Medulla oblongata (tissue), 1 donor: ENCODE results near the gene TNS2.
"Not testable (repeated sequence)": the region's sequence is repeated elsewhere in the genome, so short reads cannot be mapped to it uniquely, and the experiment has no call there.

ENCODE experiments used
- DNase-seq: peaks from one replicate; pipeline ENCODE4 v3.0.0-alpha.2; 2015; ENCODE audit errors: extremely low spot score

TNS2 gene

DNA sequence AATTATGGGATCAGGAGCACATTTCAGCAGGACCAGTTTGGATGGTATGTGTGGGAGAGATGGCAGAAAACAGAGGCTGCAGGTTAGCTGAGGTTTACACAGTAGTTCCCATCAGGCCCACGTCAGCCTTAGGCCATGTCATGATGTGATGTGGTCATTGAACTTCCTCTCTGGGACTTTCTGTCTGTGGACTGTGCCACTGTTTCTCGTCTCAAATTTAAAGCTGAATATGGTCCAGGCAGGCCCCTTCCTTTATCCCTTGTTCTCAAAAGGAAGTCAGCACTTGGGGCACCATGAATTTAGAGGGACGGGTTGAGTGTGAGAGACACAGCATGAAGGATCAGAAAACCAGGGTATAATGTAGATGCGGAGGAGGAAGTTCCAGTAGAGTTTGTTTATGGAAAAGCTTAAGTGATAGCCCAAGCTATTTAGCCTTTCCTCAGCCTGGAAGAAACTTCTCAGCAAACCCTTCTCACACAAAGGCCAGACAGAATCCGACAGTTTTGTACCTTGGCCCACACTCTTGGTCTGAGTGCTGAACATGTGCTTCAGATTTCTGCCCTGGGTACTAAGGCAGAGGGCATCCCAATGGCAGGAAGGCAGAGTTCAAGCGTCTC lies 44.0 kb downstream of the TNS2 start:
- DNase-seq: peak; percentile 62

DNA sequence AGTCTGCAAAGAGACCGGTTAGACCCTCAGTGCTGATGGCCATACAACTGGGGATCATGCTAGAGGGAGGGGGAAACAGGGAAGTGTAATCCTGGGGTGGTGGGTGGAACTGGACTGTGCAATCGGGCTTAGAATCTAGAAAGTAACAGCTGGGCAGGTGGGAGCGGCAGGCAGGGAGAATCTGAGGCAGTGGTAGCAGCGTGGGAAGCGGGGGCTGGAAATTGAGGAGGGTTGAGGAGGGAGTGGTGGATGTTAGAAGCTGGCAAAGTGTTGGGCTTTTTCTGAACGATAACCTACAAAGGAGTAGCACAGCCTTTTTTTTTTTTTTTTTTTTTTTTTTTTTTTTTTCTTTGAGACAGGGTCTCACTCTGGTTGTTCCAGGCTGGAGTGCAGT lies 44.5 kb downstream of the TNS2 start:
- DNase-seq: no peak

DNA sequence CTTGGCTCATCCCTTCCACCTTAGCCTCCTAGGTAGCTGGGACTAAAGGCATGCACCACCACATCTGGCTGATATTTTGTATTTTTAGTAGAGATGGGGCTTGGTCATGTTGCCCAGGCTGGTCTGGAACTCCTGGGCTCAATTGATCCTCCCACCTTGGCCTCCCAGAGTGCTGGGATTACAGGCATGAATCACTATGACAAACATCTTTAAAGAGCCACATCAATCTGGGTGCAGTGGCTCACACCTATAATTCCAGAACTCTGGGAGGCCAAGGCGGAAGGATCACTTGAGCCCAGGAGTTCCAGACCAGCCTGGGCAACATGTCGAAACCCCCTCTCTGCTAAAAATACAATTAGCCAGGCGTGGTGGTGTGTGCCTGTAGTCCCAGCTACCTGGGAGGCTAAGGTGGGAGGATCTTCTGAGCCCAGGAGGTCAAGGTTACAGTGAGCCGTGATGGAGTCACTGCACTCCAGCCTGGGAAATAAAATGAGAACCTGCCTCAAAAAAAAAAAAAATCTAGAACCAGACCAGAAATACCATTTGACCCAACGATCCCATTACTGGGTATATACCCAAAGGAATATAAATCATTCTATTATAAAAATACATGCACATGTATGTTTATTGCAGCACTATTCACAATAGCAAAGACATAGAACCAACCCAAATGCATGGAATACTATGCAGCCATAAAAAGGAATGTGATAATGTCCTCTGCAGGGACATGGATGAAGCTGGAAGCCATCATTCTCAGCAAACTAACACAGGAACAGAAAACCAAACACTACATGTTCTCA lies 45.1 kb downstream of the TNS2 start:
- DNase-seq: not testable (repeated sequence)

DNA sequence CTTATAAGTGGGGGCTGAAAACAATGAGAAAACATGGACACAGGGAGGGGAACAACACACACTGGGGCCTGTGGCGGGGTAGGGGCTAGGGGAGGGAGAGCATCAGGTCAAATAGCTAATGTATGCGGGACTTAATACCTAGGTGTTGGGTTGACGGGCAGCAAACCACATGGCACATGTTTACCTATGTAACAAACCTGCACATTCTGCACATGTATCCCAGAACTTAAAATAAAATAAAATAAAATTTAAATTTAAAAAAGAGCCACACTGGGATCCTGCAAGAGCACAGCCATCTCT lies 45.7 kb downstream of the TNS2 start:
- not testable (repeated sequence) for DNase-seq

DNA sequence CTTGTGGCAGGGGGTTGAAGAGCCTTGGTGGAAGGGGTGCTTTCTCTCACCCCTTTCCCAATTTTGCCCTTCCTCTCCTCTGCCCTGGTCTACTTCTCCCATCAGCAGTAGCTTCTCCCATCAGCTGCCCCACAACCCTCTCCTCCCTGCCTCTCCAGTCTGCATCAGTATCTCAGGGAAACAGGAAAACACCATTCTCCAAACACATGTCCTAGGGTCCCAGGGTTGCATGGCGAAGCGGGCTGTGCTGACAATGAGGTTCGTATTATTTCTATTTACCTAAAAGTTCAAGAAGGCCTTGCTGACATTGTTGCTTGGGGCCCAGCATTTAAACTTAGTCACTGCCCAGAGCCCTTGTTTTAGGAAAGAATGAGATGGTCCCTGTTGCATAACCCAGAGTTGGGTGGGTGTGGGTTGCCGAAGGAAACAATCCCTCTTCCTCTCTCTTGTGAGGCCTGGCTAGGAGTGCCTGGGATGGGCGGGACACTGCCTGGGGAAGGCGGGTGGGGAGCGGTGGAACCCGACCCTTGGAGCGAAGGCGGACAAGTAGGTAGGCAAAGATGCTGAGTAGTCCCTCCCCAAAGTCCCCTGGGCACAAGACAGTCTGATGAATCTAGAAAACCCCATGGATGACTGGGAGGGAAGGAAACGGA lies 46.4 kb downstream of the TNS2 start:
- DNase-seq: peak; percentile 10

DNA sequence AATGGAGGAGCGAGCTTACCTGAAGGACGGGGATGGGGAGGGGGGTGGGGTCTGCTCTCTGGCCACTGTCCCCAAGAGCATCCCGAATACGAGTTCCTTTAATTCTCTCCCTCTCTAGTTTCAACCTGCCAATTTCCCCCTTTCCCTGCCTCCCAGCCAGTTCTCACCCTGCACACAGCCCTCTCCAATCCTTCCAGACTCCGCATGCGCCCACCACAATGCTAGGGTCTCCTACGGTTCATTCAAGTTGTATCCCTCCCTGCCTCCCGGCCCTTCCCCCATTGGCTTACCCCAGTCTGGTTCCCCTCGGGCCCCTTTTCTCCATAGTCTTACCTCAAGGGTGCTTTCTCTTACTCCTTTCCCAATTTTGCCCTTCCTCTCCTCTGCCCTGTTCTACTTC lies 46.9 kb downstream of the TNS2 start:
- no peak for DNase-seq

DNA sequence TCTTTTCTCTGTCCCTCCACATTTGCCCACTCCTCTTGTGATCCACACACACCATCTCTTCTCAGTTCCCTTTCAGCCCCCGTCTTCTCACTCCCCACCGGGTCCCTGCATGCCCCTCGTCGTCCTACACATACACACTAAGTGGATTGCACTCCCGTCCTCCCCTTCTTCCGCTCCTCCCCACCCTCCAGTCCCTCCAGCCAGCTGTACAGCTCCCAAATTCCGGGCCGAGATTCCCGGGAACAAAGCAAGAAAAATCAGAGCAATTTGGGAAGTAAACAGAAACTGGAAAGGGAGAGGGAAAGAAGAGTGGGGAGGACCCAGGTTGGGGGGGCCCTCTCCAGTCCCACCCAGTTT lies 47.3 kb downstream of the TNS2 start:
- peak; percentile 10 for DNase-seq

DNA sequence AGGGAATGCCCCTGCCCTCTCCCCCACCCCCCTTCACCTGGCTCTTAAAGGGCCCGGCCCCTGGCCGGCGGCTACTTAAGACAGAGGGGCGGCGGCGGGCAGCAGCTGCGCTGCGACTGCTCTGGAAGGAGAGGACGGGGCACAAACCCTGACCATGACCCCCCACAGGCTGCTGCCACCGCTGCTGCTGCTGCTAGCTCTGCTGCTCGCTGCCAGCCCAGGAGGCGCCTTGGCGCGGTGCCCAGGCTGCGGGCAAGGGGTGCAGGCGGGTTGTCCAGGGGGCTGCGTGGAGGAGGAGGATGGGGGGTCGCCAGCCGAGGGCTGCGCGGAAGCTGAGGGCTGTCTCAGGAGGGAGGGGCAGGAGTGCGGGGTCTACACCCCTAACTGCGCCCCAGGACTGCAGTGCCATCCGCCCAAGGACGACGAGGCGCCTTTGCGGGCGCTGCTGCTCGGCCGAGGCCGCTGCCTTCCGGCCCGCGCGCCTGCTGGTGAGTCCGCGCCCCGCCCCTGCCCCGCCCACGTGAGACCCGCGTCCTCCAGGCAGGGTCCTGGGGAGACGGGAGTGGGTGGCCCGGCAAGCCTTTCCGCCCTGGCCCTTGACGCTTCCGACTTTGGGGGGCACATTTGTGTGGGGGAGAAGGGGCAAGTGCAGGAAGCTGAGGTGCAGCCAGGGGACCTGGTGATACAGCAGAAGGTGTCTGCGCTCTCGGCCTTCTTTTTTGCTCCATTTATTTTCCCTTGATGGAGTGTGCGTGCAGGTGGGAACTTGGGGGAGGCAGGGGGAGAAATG lies 47.9 kb downstream of the TNS2 start, which contains the start of gene IGFBP6:
IGFBP6 (plus strand) TSS at position 104 of the 790 bp plus-strand sequence; CDS start at position 155, 51 bp downstream.
- DNase-seq: peak; percentile 21

DNA sequence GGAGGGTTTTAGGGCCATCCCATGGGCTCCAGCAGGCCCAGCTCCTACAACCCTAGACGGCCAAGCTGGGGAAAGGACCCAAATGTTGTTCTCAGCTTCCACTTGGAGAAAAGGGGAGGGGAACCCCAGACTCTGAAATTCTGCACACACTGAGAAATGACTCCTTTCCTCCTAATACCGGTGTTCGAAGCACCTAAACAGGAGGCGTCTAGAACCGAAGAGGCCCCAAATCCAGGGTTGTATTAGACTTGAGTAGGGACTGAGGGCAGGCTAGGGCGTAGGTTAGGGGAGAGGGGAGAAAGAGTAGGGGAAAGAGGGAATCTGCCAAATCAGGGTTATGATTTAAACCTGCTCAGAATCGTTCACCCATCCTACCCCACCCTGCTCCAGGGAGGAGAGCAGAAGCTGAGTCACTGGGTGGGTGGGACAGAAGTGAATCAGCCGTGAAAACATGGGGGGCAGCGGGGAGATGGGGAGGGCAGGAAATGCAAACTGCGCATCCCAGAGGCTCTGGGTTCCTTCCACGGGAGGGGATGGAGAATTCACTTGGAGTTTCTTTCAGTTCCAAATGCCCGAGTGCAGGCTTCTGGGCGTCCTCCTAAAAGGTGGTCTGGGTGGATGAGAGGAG lies 48.6 kb downstream of the TNS2 start:
- no peak for DNase-seq

DNA sequence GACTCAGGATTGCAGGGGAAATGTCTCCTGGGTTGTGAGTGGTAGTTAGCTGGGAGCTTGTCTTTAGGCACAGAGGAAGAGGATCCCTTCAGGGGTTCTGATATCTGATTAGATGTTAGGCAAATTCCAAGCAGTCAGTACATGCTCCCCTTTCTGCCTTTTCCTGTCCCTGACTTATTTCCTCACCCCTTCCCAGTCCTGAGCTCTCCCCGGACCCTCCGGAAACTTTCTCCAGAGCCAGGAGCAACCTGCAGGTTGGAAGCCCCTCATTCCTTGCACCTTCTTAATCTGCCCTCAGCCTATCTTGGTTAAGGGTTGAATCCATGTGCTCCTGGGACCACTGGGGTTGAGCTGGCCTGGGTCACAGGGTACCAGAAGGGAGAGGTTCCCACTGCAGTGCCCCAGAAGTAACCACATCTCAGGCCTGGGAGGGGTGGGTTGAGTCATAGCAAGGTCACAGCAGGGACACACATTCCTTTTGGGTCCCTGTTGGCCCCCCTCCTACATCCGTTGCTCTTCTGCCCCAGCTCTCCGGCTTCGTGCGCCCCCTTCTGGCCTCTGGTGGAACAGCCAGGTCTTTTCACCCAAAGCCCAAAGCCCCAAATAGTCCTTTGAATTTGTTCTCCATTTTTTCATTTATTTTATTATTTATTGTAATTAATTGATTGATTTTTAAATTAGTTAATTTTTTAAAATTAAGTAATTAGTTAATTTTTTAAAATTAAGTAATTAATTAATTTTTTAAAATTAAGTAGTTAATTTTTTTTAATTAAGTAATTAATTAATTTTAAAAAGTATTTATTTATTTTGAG lies 49.4 kb downstream of the TNS2 start:
- peak; percentile 82 for DNase-seq

DNA sequence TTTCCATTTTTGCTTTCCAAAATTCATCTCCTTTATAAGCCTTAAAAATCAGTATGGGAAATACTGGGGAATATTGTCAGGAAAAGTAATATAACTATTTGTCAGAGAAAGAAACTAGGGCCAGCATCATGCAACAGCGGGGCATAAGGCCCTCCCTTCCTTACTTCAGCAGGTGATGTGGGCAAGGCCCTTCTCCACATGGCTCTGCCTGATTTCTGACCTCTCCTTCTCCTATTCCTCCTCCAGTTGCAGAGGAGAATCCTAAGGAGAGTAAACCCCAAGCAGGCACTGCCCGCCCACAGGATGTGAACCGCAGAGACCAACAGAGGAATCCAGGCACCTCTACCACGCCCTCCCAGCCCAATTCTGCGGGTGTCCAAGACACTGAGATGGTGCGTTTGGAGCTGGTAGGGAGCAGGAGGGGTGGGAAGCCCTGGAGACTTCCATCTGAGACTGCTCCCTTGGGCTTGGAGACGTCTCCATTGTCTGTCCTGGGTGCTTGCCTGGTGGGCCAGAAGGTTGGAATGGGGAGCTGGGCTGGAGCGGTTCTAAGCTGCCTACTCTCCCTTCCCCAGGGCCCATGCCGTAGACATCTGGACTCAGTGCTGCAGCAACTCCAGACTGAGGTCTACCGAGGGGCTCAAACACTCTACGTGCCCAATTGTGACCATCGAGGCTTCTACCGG lies 50.7 kb downstream of the TNS2 start:
- no peak for DNase-seq

DNA sequence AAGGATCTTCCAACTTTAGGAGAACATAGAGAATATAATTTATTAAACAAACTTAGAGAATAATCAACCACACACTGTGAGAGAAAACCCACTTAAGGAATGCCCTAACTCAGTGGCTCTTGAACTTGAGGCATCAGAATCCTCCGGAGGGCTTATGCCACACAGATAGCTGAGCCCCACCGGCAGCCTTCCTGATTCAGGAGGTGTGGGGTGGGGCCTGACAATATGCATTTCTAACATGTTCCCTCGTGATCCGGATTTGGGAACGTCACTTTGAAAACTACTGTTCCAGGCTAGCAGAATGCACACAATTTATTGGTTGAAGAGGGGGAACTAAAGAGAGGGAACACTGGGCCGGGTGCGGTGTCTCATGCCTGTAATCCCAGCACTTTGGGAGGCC lies 51.4 kb downstream of the TNS2 start:
- no peak for DNase-seq

DNA sequence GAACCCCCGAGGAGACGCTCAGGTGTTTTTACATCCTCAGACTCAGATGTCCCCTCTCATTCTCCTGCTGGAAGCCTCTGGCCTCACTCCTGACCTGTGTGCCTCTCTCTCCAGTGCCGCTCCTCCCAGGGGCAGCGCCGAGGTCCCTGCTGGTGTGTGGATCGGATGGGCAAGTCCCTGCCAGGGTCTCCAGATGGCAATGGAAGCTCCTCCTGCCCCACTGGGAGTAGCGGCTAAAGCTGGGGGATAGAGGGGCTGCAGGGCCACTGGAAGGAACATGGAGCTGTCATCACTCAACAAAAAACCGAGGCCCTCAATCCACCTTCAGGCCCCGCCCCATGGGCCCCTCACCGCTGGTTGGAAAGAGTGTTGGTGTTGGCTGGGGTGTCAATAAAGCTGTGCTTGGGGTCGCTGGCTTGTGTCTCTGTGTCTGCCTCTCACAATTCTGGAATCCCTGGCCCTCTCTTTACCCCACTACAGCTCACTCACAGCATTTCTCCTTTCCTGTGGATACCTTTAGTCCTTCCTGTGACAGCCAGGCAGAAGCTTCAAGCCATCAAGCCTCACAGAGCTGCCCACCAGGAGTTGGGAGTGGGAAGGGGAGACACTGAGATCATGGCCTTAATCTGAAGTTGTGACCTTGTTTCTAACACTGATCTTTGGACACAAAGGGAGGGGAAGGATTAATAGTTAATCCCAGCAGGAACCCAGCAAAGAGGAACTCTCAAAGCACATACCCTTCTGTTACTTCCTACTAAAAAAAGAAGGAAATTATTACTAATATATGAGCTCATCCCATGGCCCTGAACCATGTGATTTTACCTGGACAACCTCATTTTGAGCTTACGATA lies 52.3 kb downstream of the TNS2 start:
- no peak for DNase-seq

DNA sequence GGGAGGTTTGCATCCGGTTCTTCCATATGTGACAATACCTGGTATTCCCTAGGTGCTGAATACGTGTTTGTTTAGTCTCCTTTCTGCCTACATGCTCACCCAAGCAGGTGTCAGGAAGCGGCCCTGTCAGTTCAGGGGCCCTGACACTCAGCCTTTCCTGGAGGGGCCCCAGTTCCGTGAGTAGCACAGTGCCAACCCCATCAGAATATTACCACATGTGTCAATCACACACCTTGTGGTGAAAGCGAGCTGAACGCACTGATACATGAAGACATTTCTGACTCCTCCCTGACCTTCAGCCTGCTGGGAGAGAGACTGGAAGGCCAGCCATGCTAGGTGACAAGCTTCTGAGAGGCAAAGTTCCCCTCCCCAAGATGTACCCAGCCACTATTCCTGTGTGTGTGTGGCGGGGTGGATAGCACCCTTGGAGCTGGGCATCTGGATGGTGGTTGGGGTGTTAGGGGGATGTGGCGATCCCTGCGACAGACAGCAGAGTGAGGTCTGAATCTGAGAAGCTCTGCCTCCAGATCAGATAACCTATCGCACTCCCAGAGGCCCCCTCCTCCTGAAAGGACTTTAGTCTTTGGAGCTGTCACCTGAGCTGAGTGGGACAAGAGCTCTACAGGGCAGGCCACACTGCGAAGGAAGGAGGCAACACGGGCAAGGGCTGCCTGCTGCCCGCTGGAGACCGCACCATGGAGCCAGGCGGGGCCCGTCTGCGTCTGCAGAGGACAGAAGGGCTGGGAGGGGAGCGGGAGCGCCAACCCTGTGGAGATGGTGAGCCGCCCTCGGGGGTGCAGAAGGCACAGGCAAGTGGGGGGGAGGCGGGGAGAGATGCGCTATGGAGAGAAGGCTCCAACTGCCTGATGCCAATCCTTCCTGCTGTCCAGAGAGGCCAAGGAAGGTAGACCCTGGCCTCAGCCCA lies 53.3 kb downstream of the TNS2 start, which contains the start of gene SOAT2:
SOAT2 (plus strand) TSS at position 604 of the 925 bp plus-strand sequence; CDS start at position 696, 92 bp downstream.
- no peak for DNase-seq

DNA sequence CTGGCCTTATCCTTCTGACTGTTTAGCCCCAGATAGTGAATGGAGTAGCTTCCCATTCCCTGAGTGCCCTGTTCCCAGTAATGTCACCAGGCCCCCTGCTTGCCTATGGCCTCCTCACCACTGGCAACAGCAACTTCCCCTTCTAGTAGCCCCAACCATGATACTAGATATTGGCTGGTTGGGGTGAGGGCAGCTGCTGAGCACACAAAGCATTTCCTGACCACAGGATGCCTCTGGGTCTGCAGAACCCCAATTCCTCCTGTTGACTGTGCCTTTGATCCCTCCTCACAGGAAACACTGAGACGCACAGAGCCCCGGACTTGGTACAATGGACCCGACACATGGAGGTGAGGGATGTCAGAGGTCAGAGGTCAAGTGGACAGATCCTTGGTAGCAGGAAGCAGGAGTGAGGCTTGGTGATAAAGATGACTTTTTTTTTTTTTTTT lies 54.0 kb downstream of the TNS2 start:
- DNase-seq: no peak

DNA sequence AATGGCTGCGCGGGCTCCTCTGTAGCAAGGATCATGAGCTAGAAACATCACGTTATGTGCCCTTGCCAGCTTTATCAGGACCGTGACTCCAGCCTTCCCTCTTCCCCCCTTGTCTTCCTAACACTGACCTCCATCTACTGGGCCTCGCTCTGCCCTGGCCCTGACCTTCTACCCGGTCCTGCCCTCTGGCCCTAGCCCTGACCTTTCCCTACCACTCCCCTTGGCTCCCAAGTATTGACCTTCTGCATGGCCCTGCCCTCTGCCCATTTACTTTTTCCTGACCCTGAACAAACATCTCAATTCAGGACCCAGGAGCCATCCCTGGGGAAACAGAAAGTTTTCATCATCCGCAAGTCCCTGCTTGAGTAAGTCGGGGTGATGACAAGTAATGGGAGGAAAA lies 55.4 kb downstream of the TNS2 start:
- DNase-seq: no peak

DNA sequence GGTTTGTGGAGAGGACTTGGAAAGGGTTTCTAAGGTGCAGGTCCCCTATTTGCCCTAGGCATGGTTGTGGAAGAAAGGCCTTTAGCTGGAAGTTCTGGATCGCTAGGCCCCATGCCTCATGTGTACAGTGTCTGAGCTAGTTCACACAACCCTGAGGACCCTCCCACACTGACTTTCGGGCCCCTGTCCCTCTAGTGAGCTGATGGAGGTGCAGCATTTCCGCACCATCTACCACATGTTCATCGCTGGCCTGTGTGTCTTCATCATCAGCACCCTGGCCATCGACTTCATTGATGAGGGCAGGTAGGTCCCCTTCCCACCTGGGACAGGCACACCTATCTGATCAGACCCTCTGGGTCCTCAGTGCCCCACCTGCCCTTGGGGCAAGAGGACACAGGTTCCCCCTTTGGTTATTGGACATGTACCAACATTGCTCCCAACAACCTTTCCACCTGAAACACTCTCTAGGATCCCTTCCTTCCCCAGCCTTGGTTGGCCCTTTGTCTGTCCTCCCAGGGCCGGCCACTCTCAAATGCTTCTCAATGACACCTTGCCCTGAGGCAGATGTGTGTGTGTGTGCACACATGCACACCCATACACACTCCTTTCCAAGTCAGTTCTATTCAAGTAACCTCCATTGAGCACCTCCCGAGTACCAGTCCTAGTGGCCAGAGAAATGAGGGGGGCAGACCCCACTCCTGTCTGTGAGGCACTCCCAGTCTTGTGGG lies 56.0 kb downstream of the TNS2 start:
- no peak for DNase-seq
